Ishikawa (cell line): Measurements from ENCODE around the gene CRB3.

Source experiments
- CEBPB ChIP-seq: IDR thresholded peaks from 2 replicates; pipeline ENCODE4 v1.6.1; 2012
- CREB1 ChIP-seq: IDR thresholded peaks from 2 replicates; pipeline ENCODE4 v1.6.1; 2012; ENCODE audit warnings: low read depth
- EGR1 ChIP-seq: IDR thresholded peaks from 2 replicates; pipeline ENCODE4 v1.6.1; 2012
- EP300 ChIP-seq: IDR thresholded peaks from 2 replicates; pipeline ENCODE4 v1.6.1; 2012; ENCODE audit warnings: borderline replicate concordance
- FOXM1 ChIP-seq: IDR thresholded peaks from 2 replicates; pipeline ENCODE4 v1.6.1; 2012; ENCODE audit warnings: low read depth, borderline replicate concordance
- NFIC ChIP-seq: IDR thresholded peaks from 2 replicates; pipeline ENCODE4 v1.6.1; 2012
- RAD21 ChIP-seq: IDR thresholded peaks from 2 replicates; pipeline ENCODE4 v1.6.1; 2012; ENCODE audit warnings: low read depth
- TAF1 ChIP-seq: IDR thresholded peaks from 2 replicates; pipeline ENCODE4 v1.6.1; 2012; ENCODE audit warnings: low read depth, mild to moderate bottlenecking
- TCF12 ChIP-seq: IDR thresholded peaks from 2 replicates; pipeline ENCODE4 v1.6.1; 2012; ENCODE audit warnings: low read depth
- TEAD4 ChIP-seq: IDR thresholded peaks from 2 replicates; pipeline ENCODE4 v1.6.1; 2012
- YY1 ChIP-seq: IDR thresholded peaks from 2 replicates; pipeline ENCODE4 v1.6.1; 2012; ENCODE audit warnings: low read depth
- ZBTB7A ChIP-seq: IDR thresholded peaks from 2 replicates; pipeline ENCODE4 v1.6.1; 2012; ENCODE audit warnings: low read depth
- TF ChIP-seq, protein P1 (sequence below): IDR thresholded peaks from 2 replicates; pipeline ENCODE4 v1.6.1; 2012
- TF ChIP-seq, protein P2 (sequence below): IDR thresholded peaks from 2 replicates; pipeline ENCODE4 v1.6.1; 2012; ENCODE audit warnings: low read depth, mild to moderate bottlenecking
- TF ChIP-seq, protein P3 (sequence below): IDR thresholded peaks from 2 replicates; pipeline ENCODE4 v1.6.1; 2012

Gene CRB3

DNA sequence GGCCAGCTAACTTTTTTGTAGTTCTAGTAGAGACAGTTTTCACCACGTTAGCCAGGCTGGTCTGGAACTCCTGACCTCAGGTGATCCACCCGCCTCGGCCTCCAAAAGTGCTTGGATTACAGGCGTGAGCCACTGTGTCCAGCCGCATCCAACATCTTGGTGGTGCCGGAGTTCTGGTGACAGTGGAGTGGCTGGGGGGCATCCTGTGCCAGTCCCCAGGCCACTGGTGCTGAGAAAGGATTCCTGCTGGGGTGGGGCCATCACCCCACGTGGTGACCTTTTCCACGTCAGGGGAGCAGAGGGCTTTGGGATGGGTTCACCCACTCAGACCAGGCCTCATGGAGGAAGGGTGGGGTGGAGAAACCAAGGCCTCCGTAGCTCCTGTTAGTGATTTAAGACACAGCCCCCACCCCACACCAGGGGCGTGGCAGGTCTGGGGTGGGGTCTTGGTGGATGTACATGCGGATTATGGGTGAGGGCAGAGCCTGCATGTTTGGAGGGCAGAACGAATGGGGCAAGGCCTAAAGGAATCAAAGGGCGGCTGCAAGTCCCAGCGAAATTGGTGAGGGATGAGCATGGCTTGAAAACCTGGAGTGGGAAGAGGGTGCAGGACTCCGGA lies 51.0 kb downstream of the CRB3 start:
- TF ChIP-seq CREB1 (no peak), CEBPB (no peak), FOXM1 (no peak), TEAD4 (no peak), EGR1 (no peak), YY1 (no peak), TCF12 (no peak), EP300 (no peak), ZBTB7A (no peak), RAD21 (no peak), TAF1 (no peak), NFIC (no peak)
- TF ChIP-seq, protein P1, sequence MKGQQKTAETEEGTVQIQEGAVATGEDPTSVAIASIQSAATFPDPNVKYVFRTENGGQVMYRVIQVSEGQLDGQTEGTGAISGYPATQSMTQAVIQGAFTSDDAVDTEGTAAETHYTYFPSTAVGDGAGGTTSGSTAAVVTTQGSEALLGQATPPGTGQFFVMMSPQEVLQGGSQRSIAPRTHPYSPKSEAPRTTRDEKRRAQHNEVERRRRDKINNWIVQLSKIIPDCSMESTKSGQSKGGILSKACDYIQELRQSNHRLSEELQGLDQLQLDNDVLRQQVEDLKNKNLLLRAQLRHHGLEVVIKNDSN, result no peak
- TF ChIP-seq, protein P2, sequence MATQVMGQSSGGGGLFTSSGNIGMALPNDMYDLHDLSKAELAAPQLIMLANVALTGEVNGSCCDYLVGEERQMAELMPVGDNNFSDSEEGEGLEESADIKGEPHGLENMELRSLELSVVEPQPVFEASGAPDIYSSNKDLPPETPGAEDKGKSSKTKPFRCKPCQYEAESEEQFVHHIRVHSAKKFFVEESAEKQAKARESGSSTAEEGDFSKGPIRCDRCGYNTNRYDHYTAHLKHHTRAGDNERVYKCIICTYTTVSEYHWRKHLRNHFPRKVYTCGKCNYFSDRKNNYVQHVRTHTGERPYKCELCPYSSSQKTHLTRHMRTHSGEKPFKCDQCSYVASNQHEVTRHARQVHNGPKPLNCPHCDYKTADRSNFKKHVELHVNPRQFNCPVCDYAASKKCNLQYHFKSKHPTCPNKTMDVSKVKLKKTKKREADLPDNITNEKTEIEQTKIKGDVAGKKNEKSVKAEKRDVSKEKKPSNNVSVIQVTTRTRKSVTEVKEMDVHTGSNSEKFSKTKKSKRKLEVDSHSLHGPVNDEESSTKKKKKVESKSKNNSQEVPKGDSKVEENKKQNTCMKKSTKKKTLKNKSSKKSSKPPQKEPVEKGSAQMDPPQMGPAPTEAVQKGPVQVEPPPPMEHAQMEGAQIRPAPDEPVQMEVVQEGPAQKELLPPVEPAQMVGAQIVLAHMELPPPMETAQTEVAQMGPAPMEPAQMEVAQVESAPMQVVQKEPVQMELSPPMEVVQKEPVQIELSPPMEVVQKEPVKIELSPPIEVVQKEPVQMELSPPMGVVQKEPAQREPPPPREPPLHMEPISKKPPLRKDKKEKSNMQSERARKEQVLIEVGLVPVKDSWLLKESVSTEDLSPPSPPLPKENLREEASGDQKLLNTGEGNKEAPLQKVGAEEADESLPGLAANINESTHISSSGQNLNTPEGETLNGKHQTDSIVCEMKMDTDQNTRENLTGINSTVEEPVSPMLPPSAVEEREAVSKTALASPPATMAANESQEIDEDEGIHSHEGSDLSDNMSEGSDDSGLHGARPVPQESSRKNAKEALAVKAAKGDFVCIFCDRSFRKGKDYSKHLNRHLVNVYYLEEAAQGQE, result no peak
- TF ChIP-seq, protein P3, sequence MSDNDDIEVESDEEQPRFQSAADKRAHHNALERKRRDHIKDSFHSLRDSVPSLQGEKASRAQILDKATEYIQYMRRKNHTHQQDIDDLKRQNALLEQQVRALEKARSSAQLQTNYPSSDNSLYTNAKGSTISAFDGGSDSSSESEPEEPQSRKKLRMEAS, result no peak

DNA sequence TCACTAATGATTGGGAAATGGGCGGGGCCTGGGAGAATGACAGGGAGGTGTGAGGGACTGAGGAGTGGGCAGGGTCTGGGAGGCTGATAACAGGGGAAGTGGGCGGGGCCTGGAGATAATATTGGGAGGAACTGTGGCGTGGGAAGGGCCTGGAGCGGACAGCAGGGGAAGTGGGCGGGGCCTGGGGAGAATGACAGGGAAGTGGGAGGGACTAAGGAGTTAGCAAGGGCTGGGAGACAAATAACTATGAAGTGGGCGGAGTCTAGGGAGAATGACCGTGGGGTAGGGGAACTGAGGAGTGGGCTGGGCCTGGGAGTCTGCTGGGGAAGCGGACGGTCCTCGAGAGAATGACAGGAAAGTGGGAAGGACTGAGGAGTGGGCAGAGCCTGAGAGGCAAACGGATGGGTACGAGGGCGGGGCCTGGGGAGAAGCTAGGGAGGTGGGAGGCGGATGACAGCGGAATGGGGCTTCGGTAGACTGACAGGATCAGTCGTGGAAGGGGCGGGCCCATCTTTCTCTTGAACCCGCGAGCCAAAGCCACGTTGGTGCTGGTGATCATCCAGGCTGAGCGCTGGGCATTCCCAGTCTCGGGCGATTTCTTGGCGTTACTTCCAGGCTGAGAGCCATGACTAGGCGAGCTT lies 52.1 kb downstream of the CRB3 start:
- no peak for TF ChIP-seq TCF12
- TF ChIP-seq ZBTB7A, result no peak
- TF ChIP-seq EGR1, result peak; percentile 5; the same call in 1 of the 2 replicates
- no peak for TF ChIP-seq YY1
- TF ChIP-seq RAD21, result no peak
